Right lung (tissue), 5 donors: ENCODE data around the gene NOX5. TPM values are rescaled to one million over a fixed set of nuclear protein-coding genes. Genes with fewer than 3 reads are reported as not detected.

Source experiments
- DNase-seq, 2 donors: peaks; one replicate each; pipeline ENCODE4 v3.0.0-alpha.2; 2013
- polyA plus RNA-seq, 5 donors: library from polyadenylated mRNA; unstranded; fragments of 120-200 nt; gene quantifications; one replicate each; pipeline versions ENCODE4 v1.2.1 to v1.2.3, GENCODE V29; 2013; ENCODE audit warnings: inconsistent platforms in 1 of 5, low replicate concordance in 1 of 5; ENCODE audit not compliant: insufficient read length in 5 of 5, insufficient read depth in 1 of 5

NOX5 gene
- polyA plus RNA-seq, 5 donors: 0.33 to 1.2 (median 0.40) TPM

- DNase-seq: no peak
Measured at GRCh38 chr15:68990231-68990991, 24.1 kb upstream of the NOX5 start.

DNA sequence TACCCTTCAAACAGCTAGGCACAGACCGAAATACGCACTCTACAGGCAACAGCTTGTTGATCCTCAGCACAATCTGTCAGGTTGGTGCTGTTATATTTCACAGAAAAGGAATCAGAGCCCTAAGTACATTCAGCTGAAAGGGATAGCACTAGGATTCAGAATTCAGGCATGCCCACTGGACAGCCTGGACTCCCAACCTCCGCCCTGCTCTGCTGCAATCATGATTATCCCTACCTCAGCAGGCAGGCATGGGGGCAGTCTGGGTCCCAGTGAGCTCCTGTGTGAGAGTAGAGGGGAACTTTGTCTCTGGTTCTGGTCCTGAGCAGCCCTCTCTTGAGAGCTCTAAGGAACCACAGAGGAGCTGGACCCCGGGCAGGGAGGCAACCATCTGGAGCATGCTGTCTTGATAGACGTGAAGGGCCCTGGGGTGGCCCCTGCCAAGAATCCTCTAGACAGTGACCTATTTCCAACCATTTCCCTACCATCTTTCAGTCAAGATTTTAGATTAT lies 23.4 kb upstream of the NOX5 start:
- no peak for DNase-seq

DNA sequence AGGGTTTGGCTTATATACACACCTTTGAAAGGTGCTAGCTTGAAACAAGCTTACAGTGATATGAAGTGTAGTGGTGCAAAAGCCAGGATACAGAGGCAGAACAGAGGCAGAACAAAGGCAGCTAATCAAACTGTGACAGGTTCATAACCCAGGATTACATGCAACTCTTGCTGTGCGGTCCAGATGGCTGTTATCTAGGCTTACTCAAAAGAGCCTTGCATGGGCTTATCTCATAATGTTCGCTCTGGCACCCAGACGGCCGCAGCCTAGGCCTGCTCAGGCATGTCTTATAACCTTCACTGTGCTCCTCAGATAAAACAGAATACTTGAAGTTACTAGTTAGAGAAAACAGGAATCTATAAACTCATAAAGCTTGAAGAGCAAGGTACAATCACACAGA lies 22.8 kb upstream of the NOX5 start:
- DNase-seq: peak in 1 of 2 donors; percentile 43

- no peak for DNase-seq
Measured at GRCh38 chr15:68992696-68993095, 21.8 kb upstream of the NOX5 start.

DNA sequence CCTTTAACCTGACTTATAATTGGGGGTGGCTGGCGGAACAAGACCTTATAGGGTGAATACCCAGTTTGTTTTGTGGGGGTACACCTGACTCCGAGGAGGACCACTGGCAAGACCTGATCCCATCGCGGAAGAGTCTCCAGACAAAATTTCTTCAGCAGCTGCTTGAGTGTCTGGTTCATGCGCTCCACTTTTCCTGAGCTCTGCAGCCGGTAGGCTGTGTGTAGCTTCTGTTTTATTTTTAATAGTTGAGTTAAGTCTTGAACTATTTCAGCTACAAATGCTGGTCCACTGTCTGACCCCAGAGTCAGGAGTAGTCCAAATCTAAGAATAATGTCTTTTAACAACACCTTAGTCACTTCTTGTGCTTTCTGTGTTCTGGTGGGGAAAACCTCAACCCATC lies 21.2 kb upstream of the NOX5 start:
- DNase-seq: no peak

DNA sequence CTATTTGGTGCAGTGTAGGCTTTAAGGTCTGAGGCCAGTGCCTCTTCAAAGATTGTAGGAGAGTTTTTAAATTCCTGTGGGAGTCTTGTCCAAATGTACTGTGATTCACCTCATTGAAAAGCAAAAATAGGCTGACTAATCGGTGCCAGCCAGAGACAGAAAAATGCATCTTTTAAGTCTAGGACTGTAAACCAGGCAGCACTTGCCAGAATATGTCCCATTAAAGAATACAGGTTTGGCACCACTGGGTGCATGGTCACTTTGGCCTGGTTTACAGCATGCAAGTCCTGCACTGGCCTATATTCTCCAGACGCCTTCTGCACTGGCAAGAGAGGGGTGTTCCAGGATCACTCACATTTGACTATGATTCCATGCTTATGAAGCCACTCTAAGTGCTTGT lies 20.3 kb upstream of the NOX5 start:
- no peak for DNase-seq

DNA sequence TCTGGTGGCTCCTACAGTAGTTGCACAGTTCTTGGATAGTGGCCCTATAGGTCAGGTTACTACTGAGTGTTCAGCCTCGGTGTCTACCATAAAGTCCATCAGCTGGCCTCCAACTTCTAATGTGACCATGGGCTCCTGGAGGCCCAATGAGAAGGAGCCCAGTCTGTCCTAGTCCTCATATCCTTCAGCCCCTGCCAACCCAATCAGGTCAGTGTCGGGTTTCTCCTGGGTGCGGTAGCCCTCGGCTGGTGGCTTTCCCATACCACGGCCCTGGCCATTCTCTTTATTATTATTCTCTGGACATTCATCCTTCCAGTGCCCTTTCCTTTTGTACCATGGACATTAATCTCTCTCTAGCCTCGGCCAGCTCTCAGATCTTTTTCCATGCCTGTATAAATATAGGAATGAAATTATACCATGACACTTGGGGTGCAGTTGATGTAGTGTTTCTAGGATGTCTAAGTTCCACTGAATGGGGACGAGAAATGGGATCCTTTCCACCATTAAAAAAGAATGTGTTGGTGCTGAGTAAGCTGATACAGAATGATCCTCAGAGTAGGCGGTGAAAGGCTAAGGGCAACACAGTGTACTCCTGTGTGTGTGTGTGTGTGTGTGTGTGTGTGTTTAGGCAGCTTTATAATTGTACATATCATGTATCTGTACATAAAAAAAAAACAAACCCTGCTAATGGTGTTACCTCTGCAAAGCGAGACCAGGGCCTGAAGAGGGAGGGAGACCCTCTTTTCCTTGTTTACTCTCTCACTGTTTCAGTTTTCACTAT lies 19.3 kb upstream of the NOX5 start:
- DNase-seq: no peak

DNA sequence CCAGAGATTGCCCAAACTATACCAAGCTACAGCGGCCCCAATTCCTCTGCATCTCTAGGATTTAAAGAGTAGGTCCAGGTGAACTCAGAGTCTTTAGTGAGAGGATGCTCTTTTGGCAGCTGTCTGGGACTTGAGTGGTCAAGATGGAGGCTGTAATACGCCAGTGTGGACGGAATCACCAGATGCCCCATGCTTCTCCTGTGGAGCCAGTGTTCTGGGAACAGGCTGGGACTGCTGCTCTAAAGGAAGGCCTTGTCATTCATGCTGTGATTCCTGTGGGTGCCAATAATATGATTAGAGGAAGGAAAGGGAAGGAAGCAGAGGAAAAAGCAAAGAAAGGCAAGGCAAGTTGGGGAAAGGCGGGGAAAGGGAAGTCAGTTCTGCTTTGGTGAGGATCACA lies 17.4 kb upstream of the NOX5 start:
- no peak for DNase-seq

GRCh38 chr15:68997930-68998777 lies 16.3 kb upstream of the NOX5 start:
- DNase-seq: no peak

DNA sequence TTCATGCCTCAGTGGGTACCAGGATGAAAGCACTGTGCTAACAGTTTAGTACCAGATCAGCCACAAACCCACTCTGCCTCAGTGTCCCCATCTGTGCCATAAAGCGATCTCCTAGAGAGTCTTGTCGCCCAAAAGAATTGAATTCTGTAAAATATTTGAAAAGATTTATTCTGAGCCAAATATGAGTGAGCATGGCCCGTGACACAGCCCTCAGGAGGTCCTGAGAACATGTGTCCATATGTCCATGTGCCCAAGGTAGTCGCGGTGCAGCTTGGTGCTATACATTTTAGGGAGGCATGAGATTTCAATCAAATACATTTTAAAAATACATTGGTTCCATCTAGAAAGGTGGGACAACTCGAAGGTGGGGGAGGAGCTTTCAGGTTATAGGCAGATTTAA lies 15.4 kb upstream of the NOX5 start:
- DNase-seq: no peak

- DNase-seq: no peak
Measured at GRCh38 chr15:69000091-69000490, 14.4 kb upstream of the NOX5 start.

GRCh38 chr15:69000725-69001503 lies 13.6 kb upstream of the NOX5 start:
- DNase-seq: no peak

DNA sequence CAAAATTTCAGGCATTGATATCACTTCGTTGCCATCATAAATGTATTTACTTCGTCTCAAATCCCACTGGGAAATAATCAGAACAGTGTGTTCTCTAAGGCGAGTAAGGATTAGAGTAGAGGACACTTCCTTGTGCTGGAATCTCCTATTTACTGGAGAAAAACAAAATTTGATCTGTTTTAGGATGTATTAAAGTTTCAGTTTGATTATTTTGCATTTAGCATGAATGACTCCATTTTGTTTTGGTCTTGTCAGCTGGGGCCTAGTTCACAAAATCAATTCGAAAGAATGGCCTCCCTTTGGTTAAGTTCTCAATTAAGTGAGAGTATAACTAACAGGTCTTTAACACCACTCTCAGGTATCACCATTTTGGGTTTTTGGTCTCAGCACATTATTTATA lies 11.7 kb upstream of the NOX5 start:
- DNase-seq: no peak

DNA sequence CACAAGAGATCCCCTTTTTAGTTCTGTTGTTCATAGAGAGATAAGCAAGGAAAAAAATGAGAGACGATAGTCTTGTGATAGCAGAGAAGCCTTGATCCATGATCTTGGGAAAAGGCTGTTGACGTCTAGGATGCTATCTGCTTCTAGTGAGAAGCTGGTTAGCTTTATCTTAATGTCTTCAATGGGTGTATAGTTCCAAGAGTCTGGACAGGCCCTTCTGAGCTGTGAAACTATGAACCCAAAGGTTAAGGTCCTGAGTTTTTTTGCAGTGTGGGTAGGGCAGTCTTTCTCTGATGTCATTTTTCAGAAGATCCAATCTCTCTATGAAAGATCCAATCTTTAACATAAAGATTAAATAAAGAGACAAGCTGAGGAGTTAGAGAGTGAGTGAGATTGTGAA lies 10.5 kb upstream of the NOX5 start:
- no peak for DNase-seq

DNA sequence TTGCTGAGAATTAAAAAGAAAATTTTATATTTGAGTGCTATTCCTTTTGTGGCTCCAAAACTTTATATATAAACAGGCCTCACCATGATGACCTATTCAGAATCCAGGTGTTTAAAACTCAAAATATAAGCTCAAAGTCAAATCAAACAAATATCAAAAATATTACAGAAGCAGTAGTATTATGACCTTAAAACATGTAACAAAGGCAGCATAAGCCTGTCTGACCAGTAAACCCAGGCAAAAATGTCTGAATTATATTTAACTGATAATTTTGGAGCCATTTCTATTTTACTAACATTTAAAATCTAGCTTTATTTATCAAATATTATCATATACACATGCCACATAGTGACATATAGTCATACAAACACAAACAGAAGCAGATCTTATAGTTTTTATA lies 6.4 kb upstream of the NOX5 start:
- no peak for DNase-seq

- DNase-seq: no peak
Measured at GRCh38 chr15:69009341-69009740, 5.2 kb upstream of the NOX5 start.

DNA sequence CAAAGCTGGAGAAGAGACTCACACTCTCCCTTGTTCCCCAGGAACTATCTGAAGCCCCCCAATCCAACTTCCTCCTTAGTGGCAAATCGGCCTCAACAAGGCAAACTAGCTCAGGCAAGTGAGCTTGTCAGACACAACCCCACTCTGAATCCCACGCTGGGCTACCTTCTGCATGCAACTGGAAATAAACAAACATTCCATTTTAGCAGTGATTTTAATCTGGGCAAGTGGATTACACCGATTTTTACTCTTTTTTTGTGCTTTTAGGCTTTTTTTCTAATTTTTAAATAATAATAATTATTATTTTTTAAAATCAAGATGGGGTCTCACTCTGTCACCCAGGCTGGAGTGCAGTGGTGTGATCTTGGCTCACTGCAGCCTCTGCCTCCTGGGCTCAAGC lies 2.9 kb upstream of the NOX5 start:
- no peak for DNase-seq

- no peak for DNase-seq
Measured at GRCh38 chr15:69012761-69013364, 1.6 kb upstream of the NOX5 start.

- no peak for DNase-seq
Measured at GRCh38 chr15:69013726-69014406, 629 bp upstream of the NOX5 start.

DNA sequence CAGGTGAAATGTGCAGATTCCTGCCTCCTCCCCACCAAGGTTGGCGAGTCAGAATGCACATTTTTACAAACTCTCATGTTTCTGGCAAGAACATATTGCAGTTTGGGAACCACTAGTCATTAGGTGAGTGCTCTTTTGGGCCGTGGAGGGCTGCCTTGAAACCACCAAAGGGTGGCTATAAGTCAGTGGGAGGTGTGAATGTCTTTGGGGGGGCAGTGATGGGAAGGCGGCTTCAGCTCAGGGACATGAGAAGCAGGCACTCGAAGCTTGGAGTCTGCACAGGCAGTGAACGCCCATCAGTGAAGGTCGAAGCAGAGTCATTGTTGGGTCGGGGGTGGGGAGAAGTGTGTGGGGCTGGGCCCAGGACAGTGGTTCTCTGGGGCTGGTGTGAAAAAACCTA lies 1.1 kb downstream of the NOX5 start:
- no peak for DNase-seq
